SK-N-DZ (cell line): ENCODE results near the gene ZNF486.
A peak's percentile ranks its signal among the peaks of the same experiment; 100 is the strongest.
"Not testable (repeated sequence)": the region's sequence is repeated elsewhere in the genome, so short reads cannot be mapped to it uniquely, and the experiment has no call there.

ENCODE experiments used
- DNase-seq: peaks from one replicate; pipeline ENCODE4 v3.0.0-alpha.2; 2015; ENCODE audit warnings: low spot score
- small RNA-seq, 2 experiments: library from RNA; depleted of rRNA; stranded (forward); fragments of <200 nt; gene quantifications; one replicate each; pipeline ENCODE3, GENCODE V24; 2014

Gene ZNF486

DNA sequence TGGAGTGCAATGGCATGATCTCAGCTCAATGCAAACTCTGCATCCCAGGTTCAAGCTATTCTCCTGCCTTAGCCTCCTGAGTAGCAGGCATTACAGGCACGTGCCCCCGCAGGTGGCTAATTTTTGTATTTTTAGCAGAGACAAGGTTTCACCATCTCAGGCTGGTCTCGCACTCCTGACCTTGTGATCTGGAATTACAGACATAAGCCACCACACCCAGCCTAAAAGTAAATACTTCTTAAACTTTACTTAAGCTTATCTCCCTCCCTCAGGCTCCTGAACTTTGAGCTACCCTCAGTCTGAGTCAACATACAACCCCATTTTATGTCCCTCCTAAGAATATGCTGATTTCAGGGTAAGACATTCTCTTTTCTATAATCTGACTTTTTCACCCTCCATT, 66.1 kb downstream of the ZNF486 start:
- DNase-seq: no peak

DNA sequence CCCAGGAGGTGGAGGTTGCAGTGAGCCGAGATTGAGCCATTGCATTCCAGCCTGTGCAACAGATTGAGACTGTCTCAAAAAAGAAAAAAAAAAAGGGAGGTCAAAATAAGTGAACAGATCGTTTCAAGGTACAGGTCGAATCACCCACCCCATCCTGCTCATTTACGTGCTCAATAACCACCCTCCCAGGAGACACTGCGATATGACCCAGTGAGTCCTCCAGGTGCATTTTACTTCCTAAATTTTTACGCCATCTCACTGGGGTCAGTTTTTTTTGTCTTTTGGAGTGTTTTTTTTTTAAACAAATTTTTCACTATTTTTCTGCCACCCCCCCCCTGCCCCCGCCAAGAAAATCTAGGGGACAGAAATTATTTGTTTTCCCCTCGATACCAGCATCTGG, 68.1 kb downstream of the ZNF486 start:
- DNase-seq: no peak

DNA sequence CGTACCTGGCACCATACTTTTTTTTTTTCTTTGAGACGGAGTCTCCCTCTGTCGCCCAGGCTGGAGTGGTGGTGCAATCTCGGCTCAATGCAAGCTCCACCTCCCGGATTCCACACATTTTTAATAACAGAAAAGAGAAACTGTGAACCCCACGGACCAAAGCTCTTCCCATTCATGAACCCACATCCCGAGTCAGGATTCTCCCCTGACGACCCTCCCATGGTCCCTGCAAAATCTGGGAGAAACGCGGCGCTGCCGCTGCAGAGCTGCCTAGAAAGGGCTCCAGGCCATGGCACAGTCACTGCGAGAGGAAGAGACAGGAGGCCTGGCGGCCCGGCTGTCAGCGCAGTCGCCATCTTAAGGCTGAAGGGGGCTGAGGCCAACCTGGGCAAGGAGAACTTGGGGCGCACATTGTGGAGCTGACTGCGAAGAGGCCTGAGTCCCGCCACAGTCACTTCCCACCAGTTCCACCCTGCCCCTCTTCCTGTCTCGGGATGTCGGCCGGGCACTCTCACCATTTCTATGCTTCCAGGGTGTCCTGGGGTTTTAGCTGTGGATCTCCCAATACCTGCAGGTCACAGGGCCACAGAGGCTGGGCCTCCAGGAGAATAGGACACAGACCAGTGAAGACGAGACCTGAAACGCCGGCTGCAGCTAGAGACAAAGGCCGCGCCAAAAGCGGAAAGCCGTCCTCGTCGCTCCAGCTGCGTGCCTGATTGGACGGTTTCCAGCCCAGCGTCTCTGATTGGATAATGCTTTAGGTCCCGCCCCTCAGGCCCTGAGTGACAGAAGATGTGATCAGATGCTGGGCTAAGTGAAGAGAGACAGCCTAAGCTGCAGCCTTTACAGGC, 71.0 kb downstream of the ZNF486 start:
- peak; percentile 93 for DNase-seq

DNA sequence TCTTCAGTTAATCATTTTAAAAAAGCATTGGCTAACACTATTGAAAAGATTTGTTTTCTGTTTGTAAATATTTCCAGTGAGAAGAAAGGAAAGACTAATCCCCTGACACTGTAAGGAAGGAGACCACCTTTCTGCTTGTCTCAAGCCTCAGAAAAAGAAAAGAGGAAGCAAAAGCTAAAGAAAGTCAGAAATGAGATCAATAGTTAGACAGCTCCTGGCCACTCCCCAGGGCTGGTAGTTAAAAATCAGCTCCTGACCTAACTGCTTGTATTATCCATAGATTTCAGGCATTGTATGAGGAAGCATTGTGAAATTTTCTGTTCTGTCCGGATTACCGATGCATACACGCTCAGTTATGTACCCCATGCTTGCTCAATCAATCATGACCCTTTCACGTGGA, 76.6 kb downstream of the ZNF486 start:
- no peak for DNase-seq

GRCh38 chr19:20244356-20244755, 77.3 kb downstream of the ZNF486 start:
- DNase-seq: no peak

DNA sequence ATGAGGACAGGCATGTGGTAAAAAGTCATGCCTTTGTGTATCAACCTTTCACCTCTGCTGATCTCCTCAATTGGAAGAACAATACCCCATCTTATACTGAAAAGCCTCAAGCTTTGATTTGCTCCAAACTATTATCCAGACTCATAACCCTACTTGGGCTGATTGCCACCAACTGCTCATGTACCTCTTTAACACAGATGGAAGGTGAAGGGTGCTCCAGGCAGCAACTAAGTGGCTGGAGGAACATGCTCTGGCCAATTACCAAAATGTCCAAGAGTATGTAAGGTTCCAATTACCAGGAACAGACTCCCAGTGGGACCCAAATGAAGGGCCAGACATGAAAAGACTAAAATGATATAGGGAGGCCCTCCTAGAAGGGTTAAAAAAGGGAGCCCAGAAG, 78.3 kb downstream of the ZNF486 start:
- DNase-seq: no peak

DNA sequence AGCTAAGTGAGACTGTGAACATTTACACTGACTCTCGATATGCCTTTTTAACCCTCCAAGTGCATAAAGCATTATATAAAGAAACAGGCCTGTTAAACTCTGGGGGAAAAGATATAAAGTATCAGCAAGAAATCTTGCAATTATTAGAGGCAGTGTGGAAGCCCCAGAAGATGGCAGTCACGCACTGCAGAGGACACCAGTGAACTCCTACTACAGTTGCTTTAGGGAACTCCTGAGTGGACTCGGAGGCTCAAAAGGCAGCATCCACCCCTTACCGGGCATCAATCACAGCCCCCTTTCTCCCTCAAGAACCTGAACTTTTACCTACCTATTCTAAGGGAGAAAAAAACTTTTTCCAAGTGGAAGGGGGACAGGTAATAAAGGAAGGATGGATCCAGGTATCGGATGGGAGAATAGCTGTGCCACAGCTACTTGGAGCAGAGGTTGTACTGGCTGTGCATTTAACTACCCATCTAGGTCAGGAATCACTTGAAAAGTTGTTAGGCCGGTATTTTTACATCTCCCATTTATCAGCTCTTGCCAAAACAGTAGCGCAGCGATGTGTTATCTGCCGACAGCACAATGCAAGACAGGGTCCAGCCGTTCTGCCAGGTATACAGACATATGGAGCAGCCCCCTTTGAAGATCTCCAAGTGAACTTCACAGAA, 80.1 kb downstream of the ZNF486 start:
- peak; percentile 60 for DNase-seq

GRCh38 chr19:20248258-20248657, 81.2 kb downstream of the ZNF486 start:
- not testable (repeated sequence) for DNase-seq

Small RNA genes within 50 kb of the gene (small RNA-seq; reads per million reads assigned to genes)
- 0 reads per million in 2 experiments for gene AC011447.4
